Endothelial cell of umbilical vein (primary cell): ENCODE data around the gene MTF2. TPM values are rescaled to one million over a fixed set of nuclear protein-coding genes. Genes with fewer than 3 reads are reported as not detected.

Source experiments
- BruUV-seq: library from RNA; stranded (reverse); fragments of 400-500 nt; replicated peaks from 2 replicates; lab custom pipeline; 2021; lab: Mats Ljungman, UMichigan
- CTCF ChIA-PET: fragments of 300-600, 350-600 bp; sonication (Branson Sonifier 250); formaldehyde crosslinking; loops from one replicate; lab custom pipeline; 2021; ENCODE audit warnings: antibody characterized with exemption, inconsistent platforms; lab: Charles Lee
- POLR2A ChIA-PET: fragments of 300-600, 350-600 bp; sonication (Branson Sonifier 250); formaldehyde crosslinking; loops from one replicate; lab custom pipeline; 2021; ENCODE audit warnings: antibody characterized with exemption, inconsistent platforms; lab: Charles Lee
- DNase-seq: peaks from one replicate; pipeline ENCODE4 v3.0.0-alpha.2; 2011; ENCODE audit warnings: low read depth, low spot score
- FAIRE-seq: peaks from 2 replicates; lab custom pipeline; 2011; peaks lifted over from hg19 to GRCh38; lab: Jason Lieb, UNC
- H2AFZ ChIP-seq: 2 replicates; pipeline ENCODE4 v1.6.0; 2012; ENCODE audit warnings: low read depth, low read length, control low read depth, inconsistent platforms
- H3K27ac ChIP-seq: 2 replicates; pipeline ENCODE4 v1.5.1; 2011; ENCODE audit warnings: low read depth, mild to moderate bottlenecking, control low read depth, low read length, moderate library complexity; ENCODE audit not compliant: insufficient read depth
- H3K27me3 ChIP-seq, 2 experiments: 2 replicates each; pipeline versions ENCODE4 v1.6.0 to v1.6.1; 2011; ENCODE audit warnings: low read length in 2 of 2, mixed read lengths in 1 of 2; ENCODE audit not compliant: control insufficient read depth in 2 of 2, insufficient read depth in 2 of 2
- H3K36me3 ChIP-seq, 2 experiments: 2 replicates in 1 of 2; 3 replicates in 1 of 2; pipeline ENCODE4 v1.5.1; 2011; ENCODE audit warnings: low read length in 2 of 2, mild to moderate bottlenecking in 1 of 2, moderate library complexity in 1 of 2; ENCODE audit not compliant: control insufficient read depth in 2 of 2, insufficient read depth in 2 of 2; ENCODE audit errors: extremely low read depth in 1 of 2
- H3K4me1 ChIP-seq: 3 replicates; pipeline ENCODE4 v1.5.1; 2011; ENCODE audit warnings: mild to moderate bottlenecking, low read length; ENCODE audit not compliant: control insufficient read depth, insufficient read depth; ENCODE audit errors: extremely low read depth
- H3K4me2 ChIP-seq: 2 replicates; pipeline ENCODE4 v1.6.1; 2011; ENCODE audit warnings: low read length, control low read depth, mixed read lengths; ENCODE audit not compliant: insufficient read depth
- H3K4me3 ChIP-seq, 3 experiments: fragments of 200-600 bp in 1 of 3; sonication (generic), shearing (Covaris generic) in 1 of 3; replicated peaks in 1 of 3; 2 replicates each; pipeline ENCODE4 v1.5.1; 2011 to 2016; ENCODE audit warnings: control low read depth in 3 of 3, low read length in 3 of 3, mild to moderate bottlenecking in 2 of 3, inconsistent platforms in 1 of 3, low read depth in 1 of 3, moderate library complexity in 1 of 3; ENCODE audit not compliant: insufficient read depth in 1 of 3
- H3K79me2 ChIP-seq: 2 replicates; pipeline ENCODE4 v1.6.0; 2012; ENCODE audit warnings: low read length, inconsistent platforms; ENCODE audit not compliant: control insufficient read depth, insufficient read depth
- H3K9ac ChIP-seq: replicated peaks from 2 replicates; pipeline ENCODE3; 2011; ENCODE audit warnings: low read length, control low read depth; ENCODE audit not compliant: insufficient read depth; ENCODE audit errors: extremely low read depth
- H3K9me1 ChIP-seq: replicated peaks from 3 replicates; pipeline ENCODE4 v1.6.0; 2011; ENCODE audit warnings: mild to moderate bottlenecking, low read length; ENCODE audit not compliant: control insufficient read depth, insufficient read depth; ENCODE audit errors: extremely low read depth
- H3K9me3 ChIP-seq: replicated peaks from 2 replicates; pipeline ENCODE4 v1.5.1; 2012; ENCODE audit warnings: low read length, inconsistent platforms; ENCODE audit not compliant: control insufficient read depth, insufficient read depth
- H4K20me1 ChIP-seq: replicated peaks from 2 replicates; pipeline ENCODE3; 2011; ENCODE audit warnings: mild to moderate bottlenecking, low read length; ENCODE audit not compliant: control insufficient read depth, insufficient read depth; ENCODE audit errors: extremely low read depth
- CTCF ChIP-seq, 2 donors: IDR thresholded peaks; 1 replicate in 1 of 2; 2 replicates in 1 of 2; pipeline ENCODE4 v1.5.1; 2011; ENCODE audit warnings: low read length in 2 of 2, mild to moderate bottlenecking in 2 of 2, moderate library complexity in 2 of 2, control low read depth in 1 of 2, inconsistent platforms in 1 of 2, low read depth in 1 of 2; ENCODE audit not compliant: insufficient read depth in 1 of 2; ENCODE audit errors: extremely low read depth in 1 of 2
- EZH2 ChIP-seq: IDR thresholded peaks from 2 replicates; pipeline ENCODE4 v1.6.1; 2012; ENCODE audit warnings: borderline replicate concordance, low read depth, mild to moderate bottlenecking, moderate library complexity, low read length, inconsistent platforms; ENCODE audit not compliant: severe bottlenecking
- FOS ChIP-seq: IDR thresholded peaks from 2 replicates; pipeline ENCODE4 v1.6.1; 2011; ENCODE audit warnings: mild to moderate bottlenecking, low read length, moderate library complexity, borderline replicate concordance; ENCODE audit not compliant: insufficient read depth
- GATA2 ChIP-seq: IDR thresholded peaks from 2 replicates; pipeline ENCODE4 v1.7.0; 2011; ENCODE audit warnings: low read depth, mild to moderate bottlenecking, moderate library complexity, mixed read lengths, low read length; ENCODE audit not compliant: insufficient read length, insufficient read depth
- JUN ChIP-seq: IDR thresholded peaks from 2 replicates; pipeline ENCODE4 v1.6.1; 2011; ENCODE audit warnings: borderline replicate concordance, low read depth; ENCODE audit not compliant: insufficient read length, insufficient read depth
- MAX ChIP-seq: IDR thresholded peaks from 2 replicates; pipeline ENCODE4 v1.6.1; 2011; ENCODE audit not compliant: insufficient read depth, insufficient read length
- MYC ChIP-seq: IDR thresholded peaks from one replicate; pipeline ENCODE4 v1.6.1; 2011; ENCODE audit warnings: mild to moderate bottlenecking, low read depth, low read length
- POLR2A ChIP-seq: IDR thresholded peaks from 2 replicates; pipeline ENCODE4 v1.6.1; 2012; ENCODE audit warnings: low read depth, mild to moderate bottlenecking, control low read depth, low read length
- POLR2AphosphoS5 ChIP-seq: IDR thresholded peaks from 2 replicates; pipeline ENCODE4 v1.6.1; 2012; ENCODE audit warnings: low read depth, mild to moderate bottlenecking, control low read depth, low read length, moderate library complexity; ENCODE audit not compliant: insufficient read depth
- dilution Hi-C: fragments of 300-500 bp; cut with MboI; formaldehyde crosslinking; loops from one replicate; pipeline ENCODE4 v1.15.0; 2019; ENCODE audit warnings: low sequenced_read_pairs; ENCODE audit not compliant: extremely low pct_ligation_motif_present
- intact Hi-C: fragments of 100-400 bp; cut with micrococcal nuclease; formaldehyde crosslinking; loops from one replicate; pipeline ENCODE4 v1.10.0; 2022
- polyA plus RNA-seq, 4 experiments: library from polyadenylated mRNA; depleted of rRNA in 3 of 4; stranded (reverse) in 3 of 4; unstranded in 1 of 4; fragments of >200 nt; gene quantifications; 2 replicates each; pipeline versions ENCODE4 v1.2.1 to v1.2.3, GENCODE V29; 2011 to 2012; ENCODE audit warnings: missing spikeins in 1 of 4
- total RNA-seq: library from RNA; stranded (reverse); gene quantifications from 2 replicates; pipeline ENCODE4 v1.2.3, GENCODE V29; 2021

Gene MTF2
- total and polyA plus RNA-seq, 2 donors (not counting 3 experiments of a cell fraction or from before 2014, with no cell fraction given) = 20.1 to 40.5 TPM

- no TSS peak for BruUV-seq
- no peak overlapping the region for H3K9ac ChIP-seq
- H4K20me1 ChIP-seq = peaks cover 7% of the 10 kb centered on the region
- H3K27me3 ChIP-seq = no peaks in the 10 kb centered on the region
- H3K4me3 ChIP-seq = no peak overlapping the region
- peaks cover 51% of the 10 kb centered on the region for H3K79me2 ChIP-seq
- DNase-seq = no peak
- H3K9me1 ChIP-seq = no peaks in the 10 kb centered on the region
- dilution Hi-C loops = no loop called here
- H2AFZ ChIP-seq = no peak overlapping the region
- no peak for FAIRE-seq
- CTCF ChIA-PET = interaction anchor here (1.6 kb wide), 1 partner anchor 21 kb away, joined by 4 read pairs; no protein-coding TSS in a partner anchor
- intact Hi-C loops = no loop called here
- H3K4me2 ChIP-seq = no peak overlapping the region
- POLR2A ChIA-PET = no interaction called here
- H3K27ac ChIP-seq = no peak overlapping the region
- no peaks in the 10 kb centered on the region for H3K4me1 ChIP-seq
- peaks cover 0 to 2% of the 10 kb centered on the region in 2 experiments for H3K36me3 ChIP-seq
- TF ChIP-seq JUN (no peak), GATA2 (no peak), MAX (no peak), POLR2A (no peak), FOS (no peak)
- no peaks in the 10 kb centered on the region for H3K9me3 ChIP-seq
Measured at GRCh38 chr1:93113127-93113526, 34.0 kb downstream of the MTF2 start.

- peaks cover 2 to 4% of the 10 kb centered on the region in 2 experiments for H3K36me3 ChIP-seq
- dilution Hi-C loops = no loop called here
- no peak for TF ChIP-seq POLR2A
- no peak for TF ChIP-seq POLR2AphosphoS5
- no peak for TF ChIP-seq JUN
- TF ChIP-seq CTCF (IDR thresholded peaks at IDR 0.05; ENCODE audit: extremely low read depth in 1 of 2, insufficient read depth in 1 of 2, low read depth in 1 of 2, low read length in 2 of 2) = no peak
- no peak for TF ChIP-seq MAX
- TF ChIP-seq MYC = no peak
- TF ChIP-seq FOS = no peak
- no peak for TF ChIP-seq EZH2
- TF ChIP-seq GATA2 = no peak
- no peak overlapping the region for H3K27ac ChIP-seq
- H3K4me2 ChIP-seq = no peak overlapping the region
- H3K9me1 ChIP-seq = no peaks in the 10 kb centered on the region
- POLR2A ChIA-PET = no interaction called here
- intact Hi-C loops = no loop called here
- H3K9ac ChIP-seq = no peak overlapping the region
- no peak for DNase-seq
- CTCF ChIA-PET = interaction anchor here (0.5 to 0.6 kb wide), 2 partner anchors 9 to 13 kb away, joined by 3 read pairs; no protein-coding TSS in a partner anchor
- peaks cover 38% of the 10 kb centered on the region for H3K79me2 ChIP-seq
- no peaks in the 10 kb centered on the region for H3K4me1 ChIP-seq
- H3K4me3 ChIP-seq = no peak overlapping the region
- H4K20me1 ChIP-seq = peaks cover 7% of the 10 kb centered on the region
- H3K27me3 ChIP-seq = no peaks in the 10 kb centered on the region
- no TSS peak for BruUV-seq
- no peak overlapping the region for H2AFZ ChIP-seq
- no peaks in the 10 kb centered on the region for H3K9me3 ChIP-seq
- FAIRE-seq = no peak
Measured at GRCh38 chr1:93114391-93114790, 35.3 kb downstream of the MTF2 start.
